Endodermal cell (in vitro differentiated cells): ENCODE results near the gene RTCA. TPM values are rescaled to one million over a fixed set of nuclear protein-coding genes. Genes with fewer than 3 reads are reported as not detected.

ENCODE experiments used
- DNase-seq: peaks from one replicate; pipeline ENCODE4 v3.0.0-alpha.2; 2017
- H3K27ac ChIP-seq: 2 replicates; pipeline ENCODE4 v1.5.1; 2013; ENCODE audit warnings: mild to moderate bottlenecking, low read depth, low read length, moderate library complexity
- H3K27me3 ChIP-seq: 2 replicates; pipeline ENCODE4 v1.6.1; 2013; ENCODE audit warnings: mild to moderate bottlenecking, low read length, moderate library complexity; ENCODE audit not compliant: insufficient read depth, control insufficient read depth, poor library complexity, severe bottlenecking
- H3K36me3 ChIP-seq: 2 replicates; pipeline ENCODE4 v1.7.0; 2013; ENCODE audit warnings: mild to moderate bottlenecking, low read length, moderate library complexity; ENCODE audit not compliant: control insufficient read depth, insufficient read depth
- H3K4me1 ChIP-seq: one replicate; pipeline ENCODE4 v1.7.0; 2013; ENCODE audit warnings: low read length; ENCODE audit not compliant: control insufficient read depth, insufficient read depth
- H3K4me3 ChIP-seq: 2 replicates; pipeline ENCODE4 v1.5.1; 2013; ENCODE audit warnings: mild to moderate bottlenecking, low read length, moderate library complexity
- H3K9ac ChIP-seq: 2 replicates; pipeline ENCODE4 v1.6.1; 2013; ENCODE audit warnings: mild to moderate bottlenecking, low read length, moderate library complexity; ENCODE audit not compliant: poor library complexity, severe bottlenecking; ENCODE audit errors: extremely low read depth
- H3K9me3 ChIP-seq: 2 replicates; pipeline ENCODE4 v1.6.1; 2013; ENCODE audit warnings: mild to moderate bottlenecking, low read length, moderate library complexity; ENCODE audit not compliant: control insufficient read depth
- H3K27ac Mint-ChIP-seq: 2 replicates; pipeline ENCODE4 v1.8.0; 2020; ENCODE audit warnings: mixed read lengths
- H3K27me3 Mint-ChIP-seq: 2 replicates; pipeline ENCODE4 v1.8.0; 2021; ENCODE audit warnings: mild to moderate bottlenecking, mixed read lengths; ENCODE audit not compliant: insufficient read depth
- H3K36me3 Mint-ChIP-seq: 2 replicates; pipeline ENCODE4 v1.8.0; 2020; ENCODE audit warnings: low read depth, mixed read lengths
- H3K4me1 Mint-ChIP-seq: 2 replicates; pipeline ENCODE4 v1.8.0; 2020; ENCODE audit warnings: mixed read lengths
- H3K4me3 Mint-ChIP-seq: 2 replicates; pipeline ENCODE4 v1.8.0; 2020; ENCODE audit warnings: mild to moderate bottlenecking, moderate library complexity, mixed read lengths
- H3K9me3 Mint-ChIP-seq: 2 replicates; pipeline ENCODE4 v1.8.0; 2020; ENCODE audit warnings: mild to moderate bottlenecking, mixed read lengths
- WGBS, 2 experiments: methylation state at CpG; one replicate each; pipeline versions ENCODE4 v1.1.5 to v1.1.7; 2013; ENCODE audit warnings: missing lambda C conversion rate in 2 of 2, mixed read lengths in 1 of 2; ENCODE audit not compliant: insufficient coverage in 1 of 2, insufficient read length in 1 of 2; 5-methylcytosine and 5-hydroxymethylcytosine counted together
- total RNA-seq, 2 donors: library from RNA; stranded (reverse); fragmentation: NEBNext Ultra II Directional in 1 of 2; extraction: Animal tissue kit (Norgen Biotek cat#: 25700) in 1 of 2; gene quantifications; 2 replicates in 1 of 2; 3 replicates in 1 of 2; pipeline ENCODE4 v1.2.1, GENCODE V29; 2021
- TF ChIP-seq, protein P1 (sequence below): fragments of 200-600 bp; sonication (generic); conservative IDR thresholded peaks from 2 replicates; pipeline ENCODE4 v1.5.0; 2021; ENCODE audit warnings: antibody characterized with exemption, mild to moderate bottlenecking

The RTCA gene
- total RNA-seq, 2 donors from 2014 or later: 46.0 to 49.8 TPM

DNA sequence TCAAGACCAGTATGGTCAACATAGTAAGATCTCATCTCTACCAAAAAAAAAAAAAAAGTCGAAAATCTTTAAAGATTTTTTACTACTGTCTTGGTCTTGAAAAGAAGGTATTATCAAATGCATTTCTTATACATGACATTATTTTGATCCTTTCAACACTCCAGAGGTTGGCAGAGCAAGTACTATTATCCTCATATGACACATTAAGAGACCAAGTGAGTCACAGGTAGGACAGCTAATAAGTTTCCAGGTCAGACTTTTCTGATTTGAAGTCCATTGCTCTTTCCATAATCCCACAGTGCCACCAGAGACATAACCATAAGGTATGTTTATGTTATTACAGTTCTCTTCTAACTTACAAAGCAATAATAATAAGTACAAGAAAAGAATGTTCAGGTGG is 31.6 kb upstream of the RTCA start:
- H3K4me3 Mint-ChIP-seq: no peak overlapping the region
- TF ChIP-seq, protein P1, sequence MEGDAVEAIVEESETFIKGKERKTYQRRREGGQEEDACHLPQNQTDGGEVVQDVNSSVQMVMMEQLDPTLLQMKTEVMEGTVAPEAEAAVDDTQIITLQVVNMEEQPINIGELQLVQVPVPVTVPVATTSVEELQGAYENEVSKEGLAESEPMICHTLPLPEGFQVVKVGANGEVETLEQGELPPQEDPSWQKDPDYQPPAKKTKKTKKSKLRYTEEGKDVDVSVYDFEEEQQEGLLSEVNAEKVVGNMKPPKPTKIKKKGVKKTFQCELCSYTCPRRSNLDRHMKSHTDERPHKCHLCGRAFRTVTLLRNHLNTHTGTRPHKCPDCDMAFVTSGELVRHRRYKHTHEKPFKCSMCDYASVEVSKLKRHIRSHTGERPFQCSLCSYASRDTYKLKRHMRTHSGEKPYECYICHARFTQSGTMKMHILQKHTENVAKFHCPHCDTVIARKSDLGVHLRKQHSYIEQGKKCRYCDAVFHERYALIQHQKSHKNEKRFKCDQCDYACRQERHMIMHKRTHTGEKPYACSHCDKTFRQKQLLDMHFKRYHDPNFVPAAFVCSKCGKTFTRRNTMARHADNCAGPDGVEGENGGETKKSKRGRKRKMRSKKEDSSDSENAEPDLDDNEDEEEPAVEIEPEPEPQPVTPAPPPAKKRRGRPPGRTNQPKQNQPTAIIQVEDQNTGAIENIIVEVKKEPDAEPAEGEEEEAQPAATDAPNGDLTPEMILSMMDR: no peak
- no peak overlapping the region for H3K27ac ChIP-seq
- H3K4me3 ChIP-seq: no peak overlapping the region
- peaks cover 75% of the 10 kb centered on the region for H3K36me3 Mint-ChIP-seq
- H3K9me3 ChIP-seq: no peaks in the 10 kb centered on the region
- H3K27me3 ChIP-seq: no peaks in the 10 kb centered on the region
- no peaks in the 10 kb centered on the region for H3K9me3 Mint-ChIP-seq
- no peaks in the 10 kb centered on the region for H3K4me1 Mint-ChIP-seq
- H3K27me3 Mint-ChIP-seq: no peaks in the 10 kb centered on the region
- no peaks in the 10 kb centered on the region for H3K4me1 ChIP-seq
- H3K27ac Mint-ChIP-seq: no peak overlapping the region
- peaks cover 68% of the 10 kb centered on the region for H3K36me3 ChIP-seq
- H3K9ac ChIP-seq: no peak overlapping the region
- DNase-seq: no peak
- no CpG with 5 or more reads among the region's 1 CpG for WGBS, 2 experiments

DNA sequence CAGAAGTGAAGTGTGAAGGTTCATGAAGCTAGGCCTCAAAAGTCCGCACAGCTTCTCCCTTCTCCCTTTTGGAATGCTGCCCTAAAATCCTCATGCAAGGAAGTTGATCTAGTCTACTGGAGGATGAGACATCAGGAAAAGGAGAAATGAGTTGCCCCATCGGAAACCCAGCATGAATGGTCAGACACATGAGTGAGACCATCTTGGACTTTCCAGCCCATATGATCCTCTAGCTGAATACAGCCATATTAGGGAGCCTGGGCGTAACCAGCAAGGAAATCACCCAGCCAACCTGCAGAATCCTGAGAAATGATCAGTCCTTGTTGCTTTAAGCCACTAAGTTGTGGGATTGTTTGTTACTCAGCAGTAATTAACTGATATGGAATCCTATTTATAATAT is 28.9 kb upstream of the RTCA start:
- Mint-ChIP-seq H3K36me3 (peaks cover 63% of the 10 kb centered on the region), H3K4me3 (no peak overlapping the region), H3K4me1 (peaks cover 4% of the 10 kb centered on the region), H3K27me3 (no peaks in the 10 kb centered on the region), H3K9me3 (no peaks in the 10 kb centered on the region), H3K27ac (no peak overlapping the region)
- Histone ChIP-seq H3K4me3 (no peak overlapping the region), H3K4me1 (no peaks in the 10 kb centered on the region), H3K27me3 (no peaks in the 10 kb centered on the region), H3K36me3 (peaks cover 43% of the 10 kb centered on the region), H3K9me3 (no peaks in the 10 kb centered on the region), H3K9ac (no peak overlapping the region), H3K27ac (no peak overlapping the region)
- TF ChIP-seq, protein P1: no peak
- 98 to 100% methylated on average over 2 to 3 of the region's 3 CpGs for WGBS, 2 experiments
- DNase-seq: no peak

DNA sequence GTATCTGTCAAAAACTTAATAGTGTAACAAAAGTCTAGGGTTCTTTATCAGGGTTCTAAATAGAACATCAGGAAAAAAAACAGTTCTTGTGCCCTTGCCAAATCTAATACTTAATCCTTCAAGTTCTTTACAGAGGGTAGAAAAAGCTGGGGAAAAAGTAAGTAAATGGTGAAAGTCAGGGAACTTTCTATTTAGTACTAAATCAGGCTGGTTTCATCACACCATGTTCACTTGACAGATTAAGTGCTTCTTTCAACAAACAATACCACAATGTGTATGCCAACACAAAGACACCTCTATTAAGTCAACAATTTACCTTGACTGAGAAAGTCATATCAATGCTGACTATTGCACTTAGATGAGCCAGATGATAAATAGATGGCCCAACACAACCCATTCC is 26.1 kb upstream of the RTCA start:
- H3K27me3 ChIP-seq: no peaks in the 10 kb centered on the region
- Mint-ChIP-seq H3K4me3 (no peak overlapping the region), H3K36me3 (peaks cover 42% of the 10 kb centered on the region), H3K9me3 (no peaks in the 10 kb centered on the region), H3K27ac (no peak overlapping the region), H3K4me1 (peaks cover 4% of the 10 kb centered on the region), H3K27me3 (no peaks in the 10 kb centered on the region)
- no peaks in the 10 kb centered on the region for H3K9me3 ChIP-seq
- H3K27ac ChIP-seq: no peak overlapping the region
- no peak for DNase-seq
- TF ChIP-seq, protein P1: no peak
- no peak overlapping the region for H3K9ac ChIP-seq
- no peaks in the 10 kb centered on the region for H3K4me1 ChIP-seq
- H3K36me3 ChIP-seq: peaks cover 14% of the 10 kb centered on the region
- H3K4me3 ChIP-seq: no peak overlapping the region
